GM23338 (cell line): Measurements from ENCODE around the gene RNU6-9. TPM values are rescaled to one million over a fixed set of nuclear protein-coding genes. Genes with fewer than 3 reads are reported as not detected.

ENCODE experiments used
- ATAC-seq: fragments of 200-7000 bp; cut with Tn5 transposase; 3 replicates; pipeline ENCODE4 v1.9.1; 2020
- DNase-seq: peaks from one replicate; pipeline ENCODE4 v3.0.0-alpha.2; 2015; ENCODE audit warnings: low spot score
- H2AFZ ChIP-seq: fragments of 200-600 bp; sonication (generic); 2 replicates; pipeline ENCODE4 v1.8.0; 2016; ENCODE audit warnings: antibody characterized with exemption, mild to moderate bottlenecking, moderate library complexity
- H3F3A ChIP-seq: fragments of 200-600 bp; sonication (generic); replicated peaks from 2 replicates; pipeline ENCODE4 v1.8.0; 2017; ENCODE audit warnings: antibody characterized with exemption, mixed run types, low read depth
- H3K27ac ChIP-seq: fragments of 200-600 bp; sonication (generic); 2 replicates; pipeline ENCODE4 v1.6.1; 2016; ENCODE audit warnings: low read depth
- H3K27me3 ChIP-seq: fragments of 200-600 bp; sonication (generic); 2 replicates; pipeline ENCODE4 v1.8.0; 2016; ENCODE audit warnings: mild to moderate bottlenecking, mixed run types, moderate library complexity; ENCODE audit not compliant: insufficient read depth
- H3K36me3 ChIP-seq: fragments of 200-600 bp; sonication (generic); 2 replicates; pipeline ENCODE4 v1.8.0; 2016; ENCODE audit warnings: mild to moderate bottlenecking; ENCODE audit not compliant: insufficient read depth
- H3K4me1 ChIP-seq: fragments of 200-600 bp; sonication (generic); 2 replicates; pipeline ENCODE4 v1.8.0; 2016; ENCODE audit warnings: mild to moderate bottlenecking, moderate library complexity; ENCODE audit not compliant: insufficient read depth
- H3K4me2 ChIP-seq: fragments of 200-600 bp; sonication (generic); 2 replicates; pipeline ENCODE4 v1.7.1; 2017; ENCODE audit warnings: mixed run types
- H3K4me3 ChIP-seq: fragments of 200-600 bp; sonication (generic); 2 replicates; pipeline ENCODE4 v1.6.1; 2016; ENCODE audit warnings: mixed run types
- H3K79me2 ChIP-seq: fragments of 200-600 bp; sonication (generic); replicated peaks from 2 replicates; pipeline ENCODE4 v1.8.0; 2017; ENCODE audit warnings: mild to moderate bottlenecking; ENCODE audit not compliant: insufficient read depth
- H3K9me2 ChIP-seq: fragments of 200-600 bp; sonication (generic); 2 replicates; pipeline ENCODE4 v1.8.0; 2017; ENCODE audit not compliant: insufficient read depth
- H4K20me1 ChIP-seq: fragments of 200-600 bp; sonication (generic); replicated peaks from 2 replicates; pipeline ENCODE4 v1.8.0; 2017; ENCODE audit warnings: mild to moderate bottlenecking; ENCODE audit not compliant: insufficient read depth
- H3K27ac Mint-ChIP-seq: 2 replicates; pipeline ENCODE4 v1.8.0; 2020; ENCODE audit warnings: inconsistent platforms, mild to moderate bottlenecking, moderate library complexity, mixed read lengths
- H3K27me3 Mint-ChIP-seq: 3 replicates; pipeline ENCODE4 v1.8.0; 2022; ENCODE audit warnings: low read depth, mild to moderate bottlenecking, moderate library complexity, mixed read lengths, inconsistent platforms; ENCODE audit not compliant: insufficient read depth, poor library complexity
- H3K36me3 Mint-ChIP-seq: 3 replicates; pipeline ENCODE4 v1.8.0; 2021; ENCODE audit warnings: low read depth, mild to moderate bottlenecking, inconsistent platforms, moderate library complexity, mixed read lengths
- H3K4me1 Mint-ChIP-seq: 3 replicates; pipeline ENCODE4 v1.8.0; 2020; ENCODE audit warnings: mild to moderate bottlenecking, inconsistent platforms, mixed read lengths
- H3K4me3 Mint-ChIP-seq: 3 replicates; pipeline ENCODE4 v1.8.0; 2021; ENCODE audit warnings: moderate library complexity, mild to moderate bottlenecking, inconsistent platforms, mixed read lengths
- H3K9me3 Mint-ChIP-seq: 3 replicates; pipeline ENCODE4 v1.8.0; 2020; ENCODE audit warnings: moderate library complexity, mild to moderate bottlenecking, inconsistent platforms, mixed read lengths
- EZH2 ChIP-seq: fragments of 200-600 bp; sonication (generic); IDR thresholded peaks from one replicate; pipeline ENCODE4 v1.8.0; 2017; ENCODE audit warnings: antibody characterized with exemption, mild to moderate bottlenecking, low read depth; ENCODE audit not compliant: unreplicated experiment
- POLR2AphosphoS5 ChIP-seq: IDR thresholded peaks from 2 replicates; pipeline ENCODE4 v1.6.1; 2016; ENCODE audit warnings: antibody characterized with exemption, low read depth
- ZNF114 ChIP-seq: fragments of 250-450 bp; sonication (Bioruptor Pico); IDR thresholded peaks from 2 replicates; pipeline ENCODE4 v1.5.0; 2020; ENCODE audit warnings: mild to moderate bottlenecking, moderate library complexity
- ZNF331 ChIP-seq: fragments of 250-450 bp; sonication (Bioruptor Pico); IDR thresholded peaks from 2 replicates; pipeline ENCODE4 v1.5.0; 2020; ENCODE audit warnings: low read depth, mild to moderate bottlenecking, moderate library complexity
- polyA plus RNA-seq: library from polyadenylated mRNA; unstranded; fragments of >200 nt; fragmentation: Nextera tagmentation; extraction: Ambion mirVana; gene quantifications from 2 replicates; pipeline ENCODE4 v1.2.1, GENCODE V29; 2016
- total RNA-seq: library from RNA; depleted of rRNA; stranded (reverse); fragments of >200 nt; shearing (Covaris generic); gene quantifications from 2 replicates; pipeline ENCODE4 v1.2.3, GENCODE V29; 2014
- TF ChIP-seq, protein P1 (sequence below): IDR thresholded peaks from one replicate; pipeline ENCODE4 v1.6.1; 2018; ENCODE audit warnings: antibody characterized with exemption; ENCODE audit not compliant: unreplicated experiment
- TF ChIP-seq, protein P2 (sequence below), 2 experiments: fragments of 200-600 bp in 1 of 2; sonication (generic) in 1 of 2; conservative IDR thresholded peaks; 2 replicates each; pipeline versions ENCODE4 v1.5.1 to v1.6.1; 2016 to 2017; ENCODE audit warnings: antibody characterized with exemption in 2 of 2, low read depth in 2 of 2, mild to moderate bottlenecking in 2 of 2, moderate library complexity in 1 of 2

The RNU6-9 gene
- total and polyA plus RNA-seq, 2 experiments from 2014 or later = not detected

DNA sequence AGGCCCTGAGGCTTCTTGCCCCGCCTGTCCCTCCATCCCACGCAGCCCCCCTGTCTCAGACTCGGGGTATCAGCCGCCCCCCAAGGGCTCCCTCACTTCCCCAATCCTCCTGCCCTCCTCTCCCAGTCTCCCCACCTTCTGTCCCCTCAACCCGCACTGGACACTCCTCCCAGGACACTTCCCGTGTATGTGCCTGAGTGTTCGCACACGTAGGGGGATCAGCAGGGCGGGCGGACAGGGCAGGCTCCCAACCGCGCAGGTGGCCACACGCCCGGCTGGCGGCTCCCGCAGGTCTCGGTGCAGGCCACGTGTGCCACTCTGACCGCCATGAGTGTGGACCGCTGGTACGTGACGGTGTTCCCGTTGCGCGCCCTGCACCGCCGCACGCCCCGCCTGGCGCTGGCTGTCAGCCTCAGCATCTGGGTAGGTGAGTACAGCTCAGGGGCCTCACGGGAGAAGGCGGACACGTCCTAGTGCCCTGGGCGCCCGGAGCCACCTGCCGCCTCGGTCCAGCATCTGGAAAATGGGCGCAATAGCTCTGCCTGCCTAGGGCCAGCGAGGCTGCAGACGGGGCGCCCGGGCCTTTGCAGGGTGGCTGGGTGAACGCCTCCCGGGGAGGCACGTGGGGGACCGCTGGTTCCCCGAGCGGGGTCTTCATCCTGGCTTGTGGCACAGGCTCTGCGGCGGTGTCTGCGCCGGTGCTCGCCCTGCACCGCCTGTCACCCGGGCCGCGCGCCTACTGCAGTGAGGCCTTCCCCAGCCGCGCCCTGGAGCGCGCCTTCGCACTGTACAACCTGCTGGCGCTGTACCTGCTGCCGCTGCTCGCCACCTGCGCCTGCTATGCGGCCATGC lies 26.1 kb downstream of the RNU6-9 start:
- no peaks in the 10 kb centered on the region for H3K36me3 ChIP-seq
- no peaks in the 10 kb centered on the region; the same call in 1 of the 2 replicates for H4K20me1 ChIP-seq
- H3F3A ChIP-seq = peaks cover 13% of the 10 kb centered on the region; the same call in 1 of the 2 replicates
- Mint-ChIP-seq H3K4me1 (peaks cover 7% of the 10 kb centered on the region; the same call in 2 of the 3 replicates), H3K36me3 (no peaks in the 10 kb centered on the region), H3K4me3 (peak overlapping the region; percentile 46; the same call in 1 of the 3 replicates), H3K9me3 (no peaks in the 10 kb centered on the region), H3K27me3 (peaks cover 57% of the 10 kb centered on the region), H3K27ac (no peak overlapping the region)
- H3K4me3 ChIP-seq = peak overlapping the region; percentile 72
- H2AFZ ChIP-seq = no peak overlapping the region; the same call in 1 of the 2 replicates
- H3K4me2 ChIP-seq = peak overlapping the region; percentile 76
- TF ChIP-seq, protein P1, sequence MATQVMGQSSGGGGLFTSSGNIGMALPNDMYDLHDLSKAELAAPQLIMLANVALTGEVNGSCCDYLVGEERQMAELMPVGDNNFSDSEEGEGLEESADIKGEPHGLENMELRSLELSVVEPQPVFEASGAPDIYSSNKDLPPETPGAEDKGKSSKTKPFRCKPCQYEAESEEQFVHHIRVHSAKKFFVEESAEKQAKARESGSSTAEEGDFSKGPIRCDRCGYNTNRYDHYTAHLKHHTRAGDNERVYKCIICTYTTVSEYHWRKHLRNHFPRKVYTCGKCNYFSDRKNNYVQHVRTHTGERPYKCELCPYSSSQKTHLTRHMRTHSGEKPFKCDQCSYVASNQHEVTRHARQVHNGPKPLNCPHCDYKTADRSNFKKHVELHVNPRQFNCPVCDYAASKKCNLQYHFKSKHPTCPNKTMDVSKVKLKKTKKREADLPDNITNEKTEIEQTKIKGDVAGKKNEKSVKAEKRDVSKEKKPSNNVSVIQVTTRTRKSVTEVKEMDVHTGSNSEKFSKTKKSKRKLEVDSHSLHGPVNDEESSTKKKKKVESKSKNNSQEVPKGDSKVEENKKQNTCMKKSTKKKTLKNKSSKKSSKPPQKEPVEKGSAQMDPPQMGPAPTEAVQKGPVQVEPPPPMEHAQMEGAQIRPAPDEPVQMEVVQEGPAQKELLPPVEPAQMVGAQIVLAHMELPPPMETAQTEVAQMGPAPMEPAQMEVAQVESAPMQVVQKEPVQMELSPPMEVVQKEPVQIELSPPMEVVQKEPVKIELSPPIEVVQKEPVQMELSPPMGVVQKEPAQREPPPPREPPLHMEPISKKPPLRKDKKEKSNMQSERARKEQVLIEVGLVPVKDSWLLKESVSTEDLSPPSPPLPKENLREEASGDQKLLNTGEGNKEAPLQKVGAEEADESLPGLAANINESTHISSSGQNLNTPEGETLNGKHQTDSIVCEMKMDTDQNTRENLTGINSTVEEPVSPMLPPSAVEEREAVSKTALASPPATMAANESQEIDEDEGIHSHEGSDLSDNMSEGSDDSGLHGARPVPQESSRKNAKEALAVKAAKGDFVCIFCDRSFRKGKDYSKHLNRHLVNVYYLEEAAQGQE = no peak
- TF ChIP-seq, protein P2, sequence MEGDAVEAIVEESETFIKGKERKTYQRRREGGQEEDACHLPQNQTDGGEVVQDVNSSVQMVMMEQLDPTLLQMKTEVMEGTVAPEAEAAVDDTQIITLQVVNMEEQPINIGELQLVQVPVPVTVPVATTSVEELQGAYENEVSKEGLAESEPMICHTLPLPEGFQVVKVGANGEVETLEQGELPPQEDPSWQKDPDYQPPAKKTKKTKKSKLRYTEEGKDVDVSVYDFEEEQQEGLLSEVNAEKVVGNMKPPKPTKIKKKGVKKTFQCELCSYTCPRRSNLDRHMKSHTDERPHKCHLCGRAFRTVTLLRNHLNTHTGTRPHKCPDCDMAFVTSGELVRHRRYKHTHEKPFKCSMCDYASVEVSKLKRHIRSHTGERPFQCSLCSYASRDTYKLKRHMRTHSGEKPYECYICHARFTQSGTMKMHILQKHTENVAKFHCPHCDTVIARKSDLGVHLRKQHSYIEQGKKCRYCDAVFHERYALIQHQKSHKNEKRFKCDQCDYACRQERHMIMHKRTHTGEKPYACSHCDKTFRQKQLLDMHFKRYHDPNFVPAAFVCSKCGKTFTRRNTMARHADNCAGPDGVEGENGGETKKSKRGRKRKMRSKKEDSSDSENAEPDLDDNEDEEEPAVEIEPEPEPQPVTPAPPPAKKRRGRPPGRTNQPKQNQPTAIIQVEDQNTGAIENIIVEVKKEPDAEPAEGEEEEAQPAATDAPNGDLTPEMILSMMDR (conservative IDR thresholded peaks at IDR 0.05; ENCODE audit: low read depth in 2 of 2) = no peak
- TF ChIP-seq POLR2AphosphoS5 (no peak), ZNF331 (CRISPR knock-in tag) (no peak), EZH2 (peak; percentile 58)
- H3K79me2 ChIP-seq = no peaks in the 10 kb centered on the region
- H3K4me1 ChIP-seq = no peaks in the 10 kb centered on the region; the same call in 1 of the 2 replicates
- H3K27ac ChIP-seq = no peak overlapping the region
- peak; percentile 17 for ATAC-seq
- no peaks in the 10 kb centered on the region for H3K9me2 ChIP-seq
- peak; percentile 75 for DNase-seq
- peaks cover 79% of the 10 kb centered on the region for H3K27me3 ChIP-seq

DNA sequence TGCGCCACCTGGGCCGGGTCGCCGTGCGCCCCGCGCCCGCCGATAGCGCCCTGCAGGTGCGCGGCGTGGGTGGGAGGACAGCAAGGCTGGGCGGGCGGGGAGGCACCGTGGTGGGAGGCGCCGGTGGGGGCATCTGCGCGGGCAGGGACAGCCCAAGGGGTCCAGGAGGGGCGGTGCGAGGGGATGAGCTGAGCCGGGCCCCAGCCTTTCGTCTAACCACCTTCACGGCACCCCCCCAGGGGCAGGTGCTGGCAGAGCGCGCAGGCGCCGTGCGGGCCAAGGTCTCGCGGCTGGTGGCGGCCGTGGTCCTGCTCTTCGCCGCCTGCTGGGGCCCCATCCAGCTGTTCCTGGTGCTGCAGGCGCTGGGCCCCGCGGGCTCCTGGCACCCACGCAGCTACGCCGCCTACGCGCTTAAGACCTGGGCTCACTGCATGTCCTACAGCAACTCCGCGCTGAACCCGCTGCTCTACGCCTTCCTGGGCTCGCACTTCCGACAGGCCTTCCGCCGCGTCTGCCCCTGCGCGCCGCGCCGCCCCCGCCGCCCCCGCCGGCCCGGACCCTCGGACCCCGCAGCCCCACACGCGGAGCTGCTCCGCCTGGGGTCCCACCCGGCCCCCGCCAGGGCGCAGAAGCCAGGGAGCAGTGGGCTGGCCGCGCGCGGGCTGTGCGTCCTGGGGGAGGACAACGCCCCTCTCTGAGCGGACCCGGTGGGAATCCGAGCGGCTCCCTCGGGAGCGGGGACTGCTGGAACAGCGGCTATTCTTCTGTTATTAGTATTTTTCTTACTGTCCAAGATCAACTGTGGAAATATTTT lies 27.0 kb downstream of the RNU6-9 start:
- Mint-ChIP-seq H3K27ac (no peak overlapping the region), H3K4me1 (peaks cover 7% of the 10 kb centered on the region; the same call in 2 of the 3 replicates), H3K4me3 (peak overlapping the region; percentile 62; the same call in 2 of the 3 replicates), H3K9me3 (no peaks in the 10 kb centered on the region), H3K36me3 (no peaks in the 10 kb centered on the region), H3K27me3 (peaks cover 49% of the 10 kb centered on the region)
- H4K20me1 ChIP-seq = no peaks in the 10 kb centered on the region; the same call in 1 of the 2 replicates
- H3F3A ChIP-seq = 0 out of 2 replicates have a peak, but pooled peaks cover 10% of the 10 kb centered on the region
- no peaks in the 10 kb centered on the region for H3K36me3 ChIP-seq
- peaks cover 70% of the 10 kb centered on the region for H3K27me3 ChIP-seq
- H3K9me2 ChIP-seq = no peaks in the 10 kb centered on the region
- H3K4me2 ChIP-seq = peak overlapping the region; percentile 76
- TF ChIP-seq ZNF114 (no peak), EZH2 (peak; percentile 63)
- H3K27ac ChIP-seq = no peak overlapping the region
- no peaks in the 10 kb centered on the region; the same call in 1 of the 2 replicates for H3K4me1 ChIP-seq
- DNase-seq (peak; percentile 65), ATAC-seq (peak; percentile 5)
- peak overlapping the region; percentile 52; the same call in 1 of the 2 replicates for H2AFZ ChIP-seq
- H3K79me2 ChIP-seq = no peaks in the 10 kb centered on the region
- H3K4me3 ChIP-seq = peak overlapping the region; percentile 72
